Gastroesophageal sphincter (tissue), 4 donors: ENCODE measurements around the gene TMEM26. TPM values are rescaled to one million over a fixed set of nuclear protein-coding genes. Genes with fewer than 3 reads are reported as not detected.
A peak's percentile ranks its signal among the peaks of the same experiment; 100 is the strongest.

ENCODE experiments used
- ATAC-seq: fragments of 150-250 bp; one replicate; pipeline ENCODE4 v1.9.1; 2016; ENCODE audit warnings: mild to moderate bottlenecking, moderate library complexity
- H3K27ac ChIP-seq, 4 donors: fragments of 200-600 bp; sonication (generic) in 3 of 4; 1 replicate in 3 of 4; 2 replicates in 1 of 4; pipeline ENCODE4 v1.5.1; 2016 to 2019
- H3K27me3 ChIP-seq: fragments of 200-600 bp; sonication (generic); one replicate; pipeline ENCODE4 v1.5.1; 2019
- H3K36me3 ChIP-seq, 2 donors: fragments of 200-600 bp; sonication (generic); one replicate each; pipeline ENCODE4 v1.5.1; 2019; ENCODE audit warnings: control low read depth in 1 of 2
- H3K4me1 ChIP-seq, 3 donors: fragments of 200-600 bp; sonication (generic); 1 replicate in 2 of 3; 2 replicates in 1 of 3; pipeline ENCODE4 v1.5.1; 2016 to 2019; ENCODE audit warnings: control low read depth in 2 of 3
- H3K4me3 ChIP-seq, 2 donors: fragments of 200-600 bp; sonication (generic); one replicate each; pipeline ENCODE4 v1.5.1; 2019; ENCODE audit warnings: mild to moderate bottlenecking in 1 of 2, moderate library complexity in 1 of 2
- H3K9me3 ChIP-seq, 3 donors: fragments of 200-600 bp; sonication (generic); one replicate each; pipeline ENCODE4 v1.5.1; 2017 to 2019; ENCODE audit warnings: control low read depth in 2 of 3
- EP300 ChIP-seq: sonication (generic); formaldehyde crosslinking; IDR thresholded peaks from one replicate; pipeline ENCODE4 v1.6.1; 2017; ENCODE audit warnings: antibody characterized with exemption, mild to moderate bottlenecking
- POLR2A ChIP-seq, 2 donors: fragments of 450-650 bp; IDR thresholded peaks; one replicate each; pipeline ENCODE4 v1.6.1; 2017; ENCODE audit warnings: antibody characterized with exemption in 2 of 2, mild to moderate bottlenecking in 2 of 2, moderate library complexity in 1 of 2
- POLR2AphosphoS5 ChIP-seq: sonication (generic); formaldehyde crosslinking; IDR thresholded peaks from one replicate; pipeline ENCODE4 v1.6.1; 2017; ENCODE audit warnings: antibody characterized with exemption
- WGBS, 2 donors: methylation state at CpG; one replicate each; pipeline ENCODE4 v1.1.5; 2018; ENCODE audit warnings: low coverage in 1 of 2; 5-methylcytosine and 5-hydroxymethylcytosine counted together
- total RNA-seq, 4 donors: library from RNA; depleted of rRNA; stranded (reverse); fragments of >200 nt; gene quantifications; one replicate each; pipeline ENCODE4 v1.1.0, GENCODE V29; 2016
- TF ChIP-seq, protein P1 (sequence below), 4 experiments: fragments of 200-600 bp in 2 of 4; fragments of 450-650 bp in 2 of 4; sonication (generic) in 1 of 4; IDR thresholded peaks; one replicate each; pipeline ENCODE4 v1.5.1; 2017 to 2019; ENCODE audit warnings: antibody characterized with exemption in 4 of 4, mild to moderate bottlenecking in 2 of 4, moderate library complexity in 2 of 4

TMEM26 gene
- total RNA-seq, 4 donors from 2014 or later, result 0.12 to 1.7 (median 0.40) TPM; not detected in 1

DNA sequence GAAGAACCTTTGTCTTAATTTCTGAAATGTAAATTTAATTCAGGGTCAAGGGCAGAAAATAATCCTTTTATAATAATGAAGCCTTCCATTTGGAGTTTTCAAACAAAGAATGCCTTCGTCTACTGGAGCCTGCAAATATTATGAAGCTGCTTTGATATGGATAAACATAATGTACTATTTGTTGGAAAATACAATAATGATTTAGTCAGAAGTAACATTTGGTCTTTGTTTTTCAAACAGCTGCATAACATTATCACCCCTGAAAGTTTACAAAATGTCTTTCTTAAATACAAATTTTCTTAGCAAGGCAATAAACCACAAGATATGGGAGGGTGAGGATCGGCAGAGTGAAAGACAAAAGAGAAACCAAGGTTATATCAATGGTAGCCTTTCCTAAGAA lies 41.5 kb downstream of the TMEM26 start:
- no peak for ATAC-seq
- H3K9me3 ChIP-seq, result no peaks in the 10 kb centered on the region
- H3K4me1 ChIP-seq, result peaks cover 0 to 18% (median 3%) of the 10 kb centered on the region in 3 donors
- H3K27ac ChIP-seq, result no peak overlapping the region
- H3K36me3 ChIP-seq, result no peaks in the 10 kb centered on the region
- no peaks in the 10 kb centered on the region for H3K27me3 ChIP-seq
- H3K4me3 ChIP-seq, result no peak overlapping the region
- TF ChIP-seq EP300 (no peak), POLR2A (IDR thresholded peaks at IDR 0.05) (no peak), POLR2AphosphoS5 (no peak)
- TF ChIP-seq, protein P1, sequence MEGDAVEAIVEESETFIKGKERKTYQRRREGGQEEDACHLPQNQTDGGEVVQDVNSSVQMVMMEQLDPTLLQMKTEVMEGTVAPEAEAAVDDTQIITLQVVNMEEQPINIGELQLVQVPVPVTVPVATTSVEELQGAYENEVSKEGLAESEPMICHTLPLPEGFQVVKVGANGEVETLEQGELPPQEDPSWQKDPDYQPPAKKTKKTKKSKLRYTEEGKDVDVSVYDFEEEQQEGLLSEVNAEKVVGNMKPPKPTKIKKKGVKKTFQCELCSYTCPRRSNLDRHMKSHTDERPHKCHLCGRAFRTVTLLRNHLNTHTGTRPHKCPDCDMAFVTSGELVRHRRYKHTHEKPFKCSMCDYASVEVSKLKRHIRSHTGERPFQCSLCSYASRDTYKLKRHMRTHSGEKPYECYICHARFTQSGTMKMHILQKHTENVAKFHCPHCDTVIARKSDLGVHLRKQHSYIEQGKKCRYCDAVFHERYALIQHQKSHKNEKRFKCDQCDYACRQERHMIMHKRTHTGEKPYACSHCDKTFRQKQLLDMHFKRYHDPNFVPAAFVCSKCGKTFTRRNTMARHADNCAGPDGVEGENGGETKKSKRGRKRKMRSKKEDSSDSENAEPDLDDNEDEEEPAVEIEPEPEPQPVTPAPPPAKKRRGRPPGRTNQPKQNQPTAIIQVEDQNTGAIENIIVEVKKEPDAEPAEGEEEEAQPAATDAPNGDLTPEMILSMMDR (IDR thresholded peaks at IDR 0.05), result no peak
- 41 to 66% methylated on average over 2 of the region's 2 CpGs for WGBS, 2 donors

DNA sequence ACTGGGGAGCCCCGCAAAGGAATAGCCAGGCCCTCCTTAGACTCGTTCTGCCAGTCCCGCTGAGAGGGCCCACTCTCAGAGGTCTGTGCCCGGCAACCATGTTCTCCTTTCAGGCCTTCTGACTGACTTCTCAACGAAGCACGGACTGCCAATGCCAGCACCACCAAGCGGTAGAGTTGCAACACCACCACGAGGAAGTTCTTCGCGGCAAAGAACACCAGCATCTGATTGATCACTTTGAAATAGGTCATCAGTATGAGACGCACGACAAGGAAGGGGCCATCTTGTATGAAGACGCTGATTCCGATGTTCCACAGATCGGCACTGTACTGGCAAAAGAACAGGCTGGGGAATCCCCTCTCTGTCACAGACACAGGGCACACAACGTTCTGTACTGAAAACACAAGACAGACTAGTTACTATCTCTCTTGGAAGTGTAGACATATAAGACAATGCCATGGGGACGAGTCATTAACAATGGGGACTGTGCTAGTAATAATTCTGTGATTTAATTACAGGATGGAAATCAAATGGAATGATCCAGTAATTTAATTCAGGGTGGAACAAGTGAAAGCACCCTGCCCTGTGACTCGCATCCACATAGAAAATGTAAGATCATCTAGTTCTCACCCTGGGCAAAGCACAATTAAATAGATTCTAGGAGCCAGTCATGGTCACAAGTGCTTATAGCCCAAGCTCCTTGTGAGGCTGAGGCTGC lies 42.7 kb downstream of the TMEM26 start:
- no peaks in the 10 kb centered on the region for H3K9me3 ChIP-seq
- no peak for ATAC-seq
- no peak overlapping the region for H3K4me3 ChIP-seq
- no peak overlapping the region for H3K27ac ChIP-seq
- H3K36me3 ChIP-seq, result no peaks in the 10 kb centered on the region
- 89 to 93% methylated on average over 14 of the region's 18 CpGs for WGBS, 2 donors
- no peak for TF ChIP-seq EP300
- no peak for TF ChIP-seq POLR2AphosphoS5
- no peak for TF ChIP-seq POLR2A (IDR thresholded peaks at IDR 0.05)
- TF ChIP-seq, protein P1 (IDR thresholded peaks at IDR 0.05), result no peak
- no peaks in the 10 kb centered on the region for H3K27me3 ChIP-seq
- peaks cover 0 to 20% (median 3%) of the 10 kb centered on the region in 3 donors for H3K4me1 ChIP-seq

DNA sequence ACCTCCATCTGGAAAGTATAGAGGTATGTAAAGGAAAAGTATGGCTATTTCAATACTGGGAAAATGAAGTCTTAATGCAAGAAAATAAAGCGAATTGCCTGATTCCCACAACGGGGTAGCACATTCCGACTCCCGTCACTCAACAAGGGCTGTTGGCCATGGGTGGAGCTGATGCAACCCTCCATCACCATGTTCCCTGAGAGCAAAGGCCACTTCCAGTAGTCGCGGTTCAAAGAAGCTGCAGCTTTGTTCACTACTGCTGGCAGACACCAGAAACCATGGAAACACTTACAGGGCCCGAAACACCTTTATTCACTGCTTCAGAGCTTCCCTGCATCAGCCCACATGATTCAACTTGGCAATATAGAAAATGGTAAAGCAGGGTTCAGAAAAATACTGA lies 44.0 kb downstream of the TMEM26 start:
- H3K36me3 ChIP-seq, result no peaks in the 10 kb centered on the region
- ATAC-seq, result no peak
- H3K27ac ChIP-seq, result no peak overlapping the region
- 96 to 97% methylated on average over 4 to 5 of the region's 7 CpGs for WGBS, 2 donors
- no peaks in the 10 kb centered on the region for H3K27me3 ChIP-seq
- TF ChIP-seq POLR2A (IDR thresholded peaks at IDR 0.05), result no peak
- no peak for TF ChIP-seq EP300
- TF ChIP-seq POLR2AphosphoS5, result no peak
- TF ChIP-seq, protein P1 (IDR thresholded peaks at IDR 0.05), result no peak
- peaks cover 0 to 20% (median 3%) of the 10 kb centered on the region in 3 donors for H3K4me1 ChIP-seq
- no peak overlapping the region for H3K4me3 ChIP-seq
- H3K9me3 ChIP-seq, result no peaks in the 10 kb centered on the region

DNA sequence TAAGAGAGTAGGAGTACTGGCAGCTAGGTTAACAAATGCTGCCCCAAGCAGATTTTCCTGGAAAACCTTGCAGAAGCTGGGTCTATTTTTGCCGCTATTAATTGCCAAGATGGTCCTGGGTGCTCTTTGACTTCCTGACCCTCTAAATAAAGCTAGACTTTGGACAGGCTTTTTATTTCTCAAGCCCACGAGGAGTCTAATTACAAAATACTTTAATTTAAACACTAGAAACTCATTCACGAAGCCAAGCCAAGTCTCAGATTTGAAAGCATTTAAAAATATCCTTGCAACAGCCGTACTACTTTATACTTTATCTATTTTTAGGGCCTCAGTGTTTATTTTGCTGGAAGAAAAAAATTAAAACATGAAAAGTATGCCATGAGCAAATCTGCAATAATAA lies 45.1 kb downstream of the TMEM26 start:
- ATAC-seq, result no peak
- TF ChIP-seq POLR2AphosphoS5 (peak; percentile 71), POLR2A (IDR thresholded peaks at IDR 0.05) (no peak)
- TF ChIP-seq, protein P1 (IDR thresholded peaks at IDR 0.05), result no peak
- Histone ChIP-seq H3K27me3 (no peaks in the 10 kb centered on the region), H3K36me3 (no peaks in the 10 kb centered on the region), H3K4me1 (peaks cover 0 to 20% (median 3%) of the 10 kb centered on the region in 3 donors), H3K4me3 (no peak overlapping the region), H3K9me3 (no peaks in the 10 kb centered on the region), H3K27ac (peak overlapping the region in 1 of 4 donors; percentile 20)
- WGBS, 2 donors, result 8 to 9% methylated on average over 4 of the region's 4 CpGs

DNA sequence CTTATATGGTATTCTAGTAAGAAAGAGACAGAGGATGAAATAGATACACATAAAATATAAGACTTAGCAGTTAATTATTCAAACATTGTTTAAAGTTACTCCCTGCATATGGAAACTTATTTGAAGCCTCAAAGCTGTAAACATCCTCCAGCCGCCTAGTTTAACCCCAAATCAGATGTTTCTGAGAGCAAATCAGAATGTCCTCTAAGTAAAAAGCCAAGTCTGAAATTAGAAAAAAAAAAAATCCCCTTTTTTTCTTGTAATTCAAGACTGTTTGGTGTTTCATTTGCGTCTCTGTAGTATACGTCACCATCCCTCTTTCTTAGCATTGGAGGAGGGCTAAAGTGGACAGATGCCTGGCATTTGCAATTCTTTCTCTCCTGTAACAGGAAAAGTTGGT lies 46.4 kb downstream of the TMEM26 start:
- no peaks in the 10 kb centered on the region for H3K36me3 ChIP-seq
- H3K27me3 ChIP-seq, result no peaks in the 10 kb centered on the region
- H3K4me3 ChIP-seq, result no peak overlapping the region
- TF ChIP-seq POLR2AphosphoS5 (no peak), EP300 (no peak)
- WGBS, 2 donors, result 59 to 84% methylated on average over 3 of the region's 3 CpGs
- ATAC-seq, result no peak
- no peaks in the 10 kb centered on the region for H3K9me3 ChIP-seq
- H3K27ac ChIP-seq, result no peak overlapping the region
- H3K4me1 ChIP-seq, result peaks cover 0 to 20% (median 3%) of the 10 kb centered on the region in 3 donors
